Transverse colon (tissue), 4 donors: ENCODE data around the gene ZNF827.

Experiments
- POLR2A ChIP-seq: fragments of 450-650 bp; IDR thresholded peaks from one replicate; pipeline ENCODE4 v1.6.1; 2016; ENCODE audit warnings: antibody characterized with exemption, mild to moderate bottlenecking, moderate library complexity
- POLR2AphosphoS5 ChIP-seq, 3 donors: sonication (generic); formaldehyde crosslinking; IDR thresholded peaks; one replicate each; pipeline ENCODE4 v1.6.1; 2016; ENCODE audit warnings: antibody characterized with exemption in 3 of 3
- TF ChIP-seq, protein P1 (sequence below), 5 experiments: fragments of 200-600 bp in 3 of 5; fragments of 450-650 bp in 2 of 5; sonication (generic) in 3 of 5; IDR thresholded peaks; 1 replicate in 2 of 5; 2 replicates in 3 of 5; pipeline ENCODE4 v1.5.1; 2016 to 2017; ENCODE audit warnings: antibody characterized with exemption in 5 of 5, inconsistent platforms in 3 of 5, mild to moderate bottlenecking in 2 of 5, moderate library complexity in 1 of 5

DNA sequence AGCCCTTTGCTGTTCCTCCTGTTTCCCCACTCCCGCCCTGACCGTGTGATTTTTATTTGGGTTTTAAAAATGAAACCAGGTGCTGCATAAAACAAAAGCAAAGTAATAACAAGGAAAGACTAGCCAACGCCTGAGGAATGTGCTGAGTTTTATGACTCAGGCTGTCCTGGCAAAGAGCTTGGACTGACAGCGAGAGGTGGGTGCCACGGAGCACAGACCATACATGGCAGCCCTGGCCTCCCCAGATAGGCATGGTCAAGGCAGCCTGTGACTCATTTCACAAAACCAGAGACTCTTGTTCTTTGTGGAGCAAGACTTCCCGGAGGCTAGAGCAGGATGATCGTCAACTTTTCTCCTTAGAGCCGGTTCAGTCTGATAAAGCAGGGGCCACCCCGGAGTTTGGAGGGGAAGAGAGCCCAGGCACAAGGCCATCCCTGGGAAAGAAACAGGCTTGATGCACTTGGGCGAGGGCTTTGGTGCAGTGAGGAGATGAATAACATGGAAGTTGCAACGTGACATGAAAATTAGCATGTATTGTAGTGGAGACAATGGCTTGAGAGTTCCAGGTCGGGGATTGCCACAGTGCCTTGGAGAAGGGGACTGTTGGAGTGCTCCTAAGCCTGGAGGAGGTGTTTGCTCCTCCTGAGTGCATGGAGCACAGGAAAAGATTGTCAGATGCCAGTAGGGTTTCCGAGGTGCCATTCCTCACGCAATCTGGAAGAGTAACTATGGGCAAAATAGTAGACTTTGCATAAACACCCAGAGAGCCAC is 203.9 kb downstream of the ZNF827 start:
- TF ChIP-seq, protein P1, sequence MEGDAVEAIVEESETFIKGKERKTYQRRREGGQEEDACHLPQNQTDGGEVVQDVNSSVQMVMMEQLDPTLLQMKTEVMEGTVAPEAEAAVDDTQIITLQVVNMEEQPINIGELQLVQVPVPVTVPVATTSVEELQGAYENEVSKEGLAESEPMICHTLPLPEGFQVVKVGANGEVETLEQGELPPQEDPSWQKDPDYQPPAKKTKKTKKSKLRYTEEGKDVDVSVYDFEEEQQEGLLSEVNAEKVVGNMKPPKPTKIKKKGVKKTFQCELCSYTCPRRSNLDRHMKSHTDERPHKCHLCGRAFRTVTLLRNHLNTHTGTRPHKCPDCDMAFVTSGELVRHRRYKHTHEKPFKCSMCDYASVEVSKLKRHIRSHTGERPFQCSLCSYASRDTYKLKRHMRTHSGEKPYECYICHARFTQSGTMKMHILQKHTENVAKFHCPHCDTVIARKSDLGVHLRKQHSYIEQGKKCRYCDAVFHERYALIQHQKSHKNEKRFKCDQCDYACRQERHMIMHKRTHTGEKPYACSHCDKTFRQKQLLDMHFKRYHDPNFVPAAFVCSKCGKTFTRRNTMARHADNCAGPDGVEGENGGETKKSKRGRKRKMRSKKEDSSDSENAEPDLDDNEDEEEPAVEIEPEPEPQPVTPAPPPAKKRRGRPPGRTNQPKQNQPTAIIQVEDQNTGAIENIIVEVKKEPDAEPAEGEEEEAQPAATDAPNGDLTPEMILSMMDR (IDR thresholded peaks at IDR 0.05) = no peak
- TF ChIP-seq POLR2A (no peak), POLR2AphosphoS5 (IDR thresholded peaks at IDR 0.05) (peak; percentile 39 to 72 (median 59))
